HEK293T (cell line): ENCODE data around the gene KRI1.

ENCODE experiments used
- CTCF ChIA-PET: fragments of 350-600 bp; formaldehyde crosslinking; extraction: SDS; loops from one replicate; lab custom pipeline; 2021; ENCODE audit warnings: antibody characterized with exemption, inconsistent platforms; lab: Yijun Ruan, JAX
- POLR2A ChIA-PET: fragments of 350-600 bp; formaldehyde crosslinking; extraction: SDS; loops from one replicate; lab custom pipeline; 2020; ENCODE audit warnings: antibody characterized with exemption, inconsistent platforms; lab: Yijun Ruan, JAX
- DNase-seq: peaks from one replicate; pipeline ENCODE4 v3.0.0; 2012; ENCODE audit warnings: mixed read lengths; ENCODE audit errors: extremely low spot score
- ARNT ChIP-seq: fragments of 450-650 bp; IDR thresholded peaks from 2 replicates; pipeline ENCODE4 v1.6.1; 2017; ENCODE audit warnings: mild to moderate bottlenecking
- BHLHE40 ChIP-seq: fragments of 450-650 bp; IDR thresholded peaks from 2 replicates; pipeline ENCODE4 v1.6.1; 2016; ENCODE audit warnings: mild to moderate bottlenecking, moderate library complexity, borderline replicate concordance
- CTBP1 ChIP-seq: fragments of 450-650 bp; IDR thresholded peaks from 2 replicates; pipeline ENCODE4 v1.6.1; 2016; ENCODE audit warnings: borderline replicate concordance
- ELF4 ChIP-seq: fragments of 450-650 bp; IDR thresholded peaks from 2 replicates; pipeline ENCODE4 v1.6.1; 2017; ENCODE audit warnings: antibody characterized with exemption
- FOXA1 ChIP-seq: fragments of 450-650 bp; IDR thresholded peaks from 2 replicates; pipeline ENCODE4 v1.6.1; 2016; ENCODE audit warnings: mild to moderate bottlenecking
- FOXK2 ChIP-seq: fragments of 450-650 bp; IDR thresholded peaks from 2 replicates; pipeline ENCODE4 v1.6.1; 2016; ENCODE audit warnings: mild to moderate bottlenecking
- FOXM1 ChIP-seq: fragments of 450-650 bp; IDR thresholded peaks from 2 replicates; pipeline ENCODE4 v1.6.1; 2017; ENCODE audit warnings: mild to moderate bottlenecking, borderline replicate concordance
- HDGF ChIP-seq: fragments of 450-650 bp; IDR thresholded peaks from 2 replicates; pipeline ENCODE4 v1.6.1; 2017; ENCODE audit warnings: antibody characterized with exemption, borderline replicate concordance
- L3MBTL2 ChIP-seq: fragments of 450-650 bp; conservative IDR thresholded peaks from 2 replicates; pipeline ENCODE4 v1.6.1; 2016; ENCODE audit warnings: mild to moderate bottlenecking
- LEF1 ChIP-seq: fragments of 450-650 bp; IDR thresholded peaks from 2 replicates; pipeline ENCODE4 v1.6.1; 2017; ENCODE audit warnings: mild to moderate bottlenecking, borderline replicate concordance
- NFRKB ChIP-seq: fragments of 450-650 bp; IDR thresholded peaks from 2 replicates; pipeline ENCODE4 v1.6.1; 2016; ENCODE audit warnings: mild to moderate bottlenecking, moderate library complexity
- PKNOX1 ChIP-seq: fragments of 450-650 bp; IDR thresholded peaks from 2 replicates; pipeline ENCODE4 v1.6.1; 2016
- SP1 ChIP-seq: fragments of 450-650 bp; IDR thresholded peaks from 2 replicates; pipeline ENCODE4 v1.6.1; 2017
- SUZ12 ChIP-seq: fragments of 450-650 bp; IDR thresholded peaks from 2 replicates; pipeline ENCODE4 v1.6.1; 2016; ENCODE audit warnings: mild to moderate bottlenecking
- TARDBP ChIP-seq: fragments of 450-650 bp; IDR thresholded peaks from 2 replicates; pipeline ENCODE4 v1.6.1; 2016
- ZNF384 ChIP-seq: fragments of 450-650 bp; IDR thresholded peaks from 2 replicates; pipeline ENCODE4 v1.6.1; 2016

Gene KRI1

GRCh38 chr19:10587839-10588150, 22.0 kb upstream of the KRI1 start:
- no peak for TF ChIP-seq TARDBP
- no peak for TF ChIP-seq HDGF
- TF ChIP-seq FOXM1 = no peak
- TF ChIP-seq SUZ12 = no peak
- TF ChIP-seq ARNT = no peak
- TF ChIP-seq ZNF384 = no peak
- no peak for TF ChIP-seq CTBP1
- TF ChIP-seq SP1 = no peak
- TF ChIP-seq NFRKB = no peak
- TF ChIP-seq FOXK2 = no peak
- TF ChIP-seq PKNOX1 = no peak
- no peak for TF ChIP-seq LEF1
- no peak for TF ChIP-seq L3MBTL2
- no peak for TF ChIP-seq FOXA1
- TF ChIP-seq BHLHE40 = no peak
- no peak for TF ChIP-seq ELF4
- ChIA-PET CTCF (no interaction called here), POLR2A (no interaction called here)
- no peak for DNase-seq

- POLR2A ChIA-PET = no interaction called here
- no peak for TF ChIP-seq SP1
- no peak for TF ChIP-seq FOXA1
- no peak for TF ChIP-seq ELF4
- DNase-seq = no peak
- CTCF ChIA-PET = no interaction called here
Observed at GRCh38 chr19:10587022-10587838, 21.4 kb upstream of the KRI1 start, which contains the start of gene AP1M2. AP1M2 (minus strand) TSS chr19:10587312; CDS start chr19:10587231, 81 bp downstream.

DNA sequence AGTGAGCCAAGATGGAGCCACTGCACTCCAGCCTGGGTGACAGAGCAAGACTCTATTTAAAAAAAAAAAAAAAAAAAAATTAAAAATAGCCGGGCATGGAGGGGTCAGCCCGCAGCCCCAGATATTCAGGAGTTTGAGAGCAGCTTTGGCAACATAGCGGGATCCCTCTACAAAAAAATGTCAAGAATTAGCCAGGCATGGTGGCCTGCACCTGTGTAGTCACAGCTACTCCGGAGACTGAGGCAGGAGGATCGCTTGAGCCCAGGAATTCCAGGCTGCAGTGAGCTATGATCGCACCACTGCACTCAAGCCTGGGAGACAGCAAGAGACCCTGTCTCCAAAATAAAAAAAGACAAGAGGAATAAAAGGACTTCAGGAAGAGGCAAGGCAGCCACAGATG, 20.6 kb upstream of the KRI1 start:
- no peak for DNase-seq
- CTCF ChIA-PET = no interaction called here

DNA sequence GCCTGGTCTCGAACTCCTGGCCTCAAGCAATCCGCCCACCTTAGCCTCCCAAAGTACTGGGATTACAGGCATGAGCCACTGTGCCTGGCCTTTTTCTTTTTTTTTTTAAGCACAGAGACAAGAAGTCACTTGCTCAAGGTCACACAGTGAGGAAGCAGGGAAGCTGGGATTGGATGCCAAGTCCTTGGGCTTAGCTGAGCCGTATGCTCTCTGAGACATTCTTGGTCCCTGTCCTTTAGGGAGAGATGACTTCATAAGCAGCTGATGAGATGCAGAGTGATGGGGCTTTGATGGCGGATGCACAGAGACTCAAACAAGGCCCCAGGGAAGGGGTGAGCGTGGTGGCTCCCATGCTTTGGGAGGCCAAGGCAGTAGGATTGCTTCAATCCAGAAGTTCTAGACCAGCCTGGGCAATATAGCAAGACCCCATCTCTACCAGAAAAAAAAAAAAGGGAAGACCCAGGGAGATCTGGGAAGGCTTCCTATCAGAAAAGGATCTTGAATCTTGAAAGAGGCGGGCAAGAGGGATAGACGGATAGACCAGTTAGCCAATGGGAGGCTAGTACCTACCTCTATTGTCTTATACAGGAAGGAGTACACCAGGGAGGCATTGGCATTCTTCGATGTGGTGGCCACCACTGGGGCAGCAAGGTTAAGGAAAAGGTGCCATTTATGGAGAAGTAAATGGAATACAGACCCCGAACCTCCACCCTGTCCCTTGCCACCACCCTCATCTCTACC, 17.4 kb upstream of the KRI1 start:
- POLR2A ChIA-PET = no interaction called here

More for the DNA sequence above, 20.6 kb upstream of the KRI1 start:
- TF ChIP-seq BHLHE40 (no peak), ELF4 (no peak)
- POLR2A ChIA-PET = no interaction called here

GRCh38 chr19:10582091-10582490, 16.3 kb upstream of the KRI1 start:
- POLR2A ChIA-PET = interaction anchor here (1.8 to 1.9 kb wide), 2 partner anchors 62 to 118 kb away, joined by 7 to 11 read pairs; no protein-coding TSS in a partner anchor
- TF ChIP-seq ZNF384 (no peak), SP1 (no peak), L3MBTL2 (no peak), ELF4 (no peak), TARDBP (no peak), FOXM1 (no peak), FOXK2 (no peak), NFRKB (no peak)
- DNase-seq = no peak
- CTCF ChIA-PET = interaction anchor here (0.5 to 5.4 kb wide), 11 partner anchors 9 to 148 kb away, joined by 3 to 149 read pairs (median 5); partner anchors contain the start of gene QTRT1

More for the DNA sequence above, 17.4 kb upstream of the KRI1 start:
- TF ChIP-seq CTBP1 (no peak), ZNF384 (no peak), PKNOX1 (peak; percentile 93), BHLHE40 (no peak), FOXA1 (no peak), LEF1 (no peak)
- CTCF ChIA-PET = interaction anchor here (4.7 to 5.4 kb wide), 2 partner anchors 62 to 116 kb away, joined by 59 to 149 read pairs; no protein-coding TSS in a partner anchor
- DNase-seq = no peak

DNA sequence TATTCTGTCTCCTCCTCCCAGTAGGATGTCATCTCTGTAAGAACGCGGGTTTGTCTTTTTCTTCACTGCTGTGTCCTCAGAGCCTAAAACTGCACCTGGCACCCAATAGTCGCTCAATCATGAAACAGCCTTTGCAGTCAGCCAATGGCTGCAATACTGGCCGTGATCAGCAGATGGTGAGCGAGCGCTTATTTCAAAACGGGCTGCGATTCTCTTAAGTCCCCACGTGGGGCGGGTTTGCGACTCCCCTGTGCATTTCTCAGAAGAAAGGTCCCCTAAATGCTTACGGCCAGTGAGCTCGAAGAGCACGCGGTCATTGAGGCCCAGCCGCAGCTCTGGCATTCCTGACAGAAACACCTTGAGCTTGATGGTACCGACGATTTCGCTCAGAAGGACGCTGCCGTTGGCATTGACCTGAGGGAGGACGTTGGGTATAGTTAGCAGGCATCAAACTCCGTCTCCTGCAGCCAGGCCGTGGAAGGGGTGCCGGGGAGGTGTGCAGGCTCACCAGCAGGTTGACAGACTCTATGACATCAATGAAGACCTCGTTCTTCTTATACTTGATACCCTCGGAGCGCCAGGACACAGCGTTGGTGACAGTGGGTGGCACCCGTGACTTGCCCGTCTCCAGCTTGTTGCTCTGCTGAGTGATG, 15.3 kb upstream of the KRI1 start:
- CTCF ChIA-PET = interaction anchor here (0.6 to 5.4 kb wide), 25 partner anchors 9 to 293 kb away, joined by 3 to 149 read pairs (median 4); partner anchors contain the start of gene QTRT1
- TF ChIP-seq SUZ12 (no peak), SP1 (no peak), TARDBP (no peak), L3MBTL2 (peak; percentile 84)
- POLR2A ChIA-PET = interaction anchor here (0.7 to 1.9 kb wide), 5 partner anchors 60 to 119 kb away, joined by 3 to 11 read pairs (median 5); no protein-coding TSS in a partner anchor
- peak; percentile 82 for DNase-seq

DNA sequence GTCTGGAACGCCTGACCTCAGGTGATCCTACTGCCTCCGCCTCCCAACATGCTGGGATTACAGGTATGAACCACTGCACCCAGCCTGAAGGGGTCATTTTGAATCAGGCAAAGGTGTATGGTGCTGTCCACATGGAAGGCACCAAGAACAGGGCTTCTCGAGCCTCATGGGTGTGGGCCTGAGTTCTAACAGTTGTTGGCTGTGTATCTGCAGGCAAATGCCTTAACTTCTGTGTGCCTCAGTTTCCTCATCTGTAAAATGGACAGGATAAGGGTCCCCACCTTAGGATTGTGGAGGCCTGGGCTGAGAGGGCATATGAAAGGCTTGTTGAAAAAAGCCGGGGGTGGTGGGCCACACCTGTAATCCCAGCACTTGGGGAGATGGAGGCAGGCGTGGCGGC, 12.1 kb upstream of the KRI1 start:
- POLR2A ChIA-PET = no interaction called here
- TF ChIP-seq FOXM1 (no peak), NFRKB (no peak), FOXK2 (no peak), SUZ12 (no peak), TARDBP (no peak), FOXA1 (no peak), HDGF (no peak)
- no peak for DNase-seq
- CTCF ChIA-PET = interaction anchor here (0.8 kb wide), 1 partner anchor 121 kb away, joined by 3 read pairs; no protein-coding TSS in a partner anchor
